ENCODE measurements around the gene KRT81.

DNA sequence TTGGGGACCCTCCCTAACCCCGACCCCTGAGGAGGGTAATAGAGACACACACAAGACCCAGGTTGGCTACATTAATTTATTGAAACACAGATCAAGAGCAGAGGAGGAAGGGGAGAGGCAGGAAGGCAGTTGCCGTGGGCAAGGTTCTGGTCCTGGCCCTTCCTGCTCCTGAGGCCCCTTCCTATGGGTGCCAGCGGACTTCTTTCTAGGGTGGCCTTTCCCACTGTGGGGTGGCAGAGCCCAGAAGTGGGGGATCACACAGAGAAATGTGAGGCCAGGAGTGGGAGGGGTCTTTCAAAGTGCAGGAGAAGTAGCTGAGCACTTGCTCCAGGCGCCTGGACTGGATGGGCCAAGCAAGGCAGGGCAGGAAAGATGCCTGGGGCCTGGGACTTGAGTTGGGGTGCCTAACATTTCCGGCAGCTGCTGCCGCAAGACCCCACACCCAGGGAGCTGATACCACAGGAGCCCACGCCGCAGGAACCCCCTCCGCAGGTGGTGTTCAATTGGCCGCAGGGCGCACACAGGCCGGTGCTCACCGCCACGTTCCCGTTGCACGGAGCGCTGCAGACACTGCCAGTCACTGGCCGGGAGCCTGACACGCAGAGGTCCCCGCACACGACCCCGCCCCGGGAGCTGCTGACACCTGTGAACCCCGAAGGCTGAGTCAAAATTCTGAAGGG, 5.3 kb downstream of the KRT81 start:
- TF ChIP-seq, protein P1, sequence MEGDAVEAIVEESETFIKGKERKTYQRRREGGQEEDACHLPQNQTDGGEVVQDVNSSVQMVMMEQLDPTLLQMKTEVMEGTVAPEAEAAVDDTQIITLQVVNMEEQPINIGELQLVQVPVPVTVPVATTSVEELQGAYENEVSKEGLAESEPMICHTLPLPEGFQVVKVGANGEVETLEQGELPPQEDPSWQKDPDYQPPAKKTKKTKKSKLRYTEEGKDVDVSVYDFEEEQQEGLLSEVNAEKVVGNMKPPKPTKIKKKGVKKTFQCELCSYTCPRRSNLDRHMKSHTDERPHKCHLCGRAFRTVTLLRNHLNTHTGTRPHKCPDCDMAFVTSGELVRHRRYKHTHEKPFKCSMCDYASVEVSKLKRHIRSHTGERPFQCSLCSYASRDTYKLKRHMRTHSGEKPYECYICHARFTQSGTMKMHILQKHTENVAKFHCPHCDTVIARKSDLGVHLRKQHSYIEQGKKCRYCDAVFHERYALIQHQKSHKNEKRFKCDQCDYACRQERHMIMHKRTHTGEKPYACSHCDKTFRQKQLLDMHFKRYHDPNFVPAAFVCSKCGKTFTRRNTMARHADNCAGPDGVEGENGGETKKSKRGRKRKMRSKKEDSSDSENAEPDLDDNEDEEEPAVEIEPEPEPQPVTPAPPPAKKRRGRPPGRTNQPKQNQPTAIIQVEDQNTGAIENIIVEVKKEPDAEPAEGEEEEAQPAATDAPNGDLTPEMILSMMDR (IDR thresholded peaks at IDR 0.05 in 4 of 5, conservative IDR thresholded peaks at IDR 0.05 in 1 of 5) = no peak
- TF ChIP-seq POLR2A (IDR thresholded peaks at IDR 0.05) = no peak
